Heart left ventricle (tissue), 16 donors: ENCODE measurements around the gene NARF. TPM values are rescaled to one million over a fixed set of nuclear protein-coding genes. Genes with fewer than 3 reads are reported as not detected.

ENCODE experiments used
- ATAC-seq, 4 donors: fragments of 200-7000 bp; cut with Tn5 transposase; one replicate each; pipeline ENCODE4 v1.9.1; 2020 to 2022; ENCODE audit warnings: moderate library complexity in 4 of 4, mild to moderate bottlenecking in 3 of 4, moderate number of reproducible peaks in 1 of 4
- DNase-seq, 5 donors: peaks; one replicate each; pipeline ENCODE4 v3.0.0-alpha.2; 2020
- H3K27ac ChIP-seq, 12 donors: fragments of 200-600 bp; sonication (generic) in 4 of 12; one replicate each; pipeline versions ENCODE4 v1.5.0 to v1.8.0; 2016 to 2022; ENCODE audit warnings: mild to moderate bottlenecking in 2 of 12
- H3K27me3 ChIP-seq, 9 donors: fragments of 200-600 bp; sonication (generic) in 2 of 9; one replicate each; pipeline versions ENCODE4 v1.5.1 to v1.8.0; 2016 to 2022; ENCODE audit warnings: mild to moderate bottlenecking in 3 of 9
- H3K36me3 ChIP-seq, 9 donors: fragments of 200-600 bp; sonication (generic) in 2 of 9; one replicate each; pipeline versions ENCODE4 v1.5.0 to v1.8.0; 2018 to 2022; ENCODE audit warnings: mild to moderate bottlenecking in 2 of 9
- H3K4me1 ChIP-seq, 12 donors: fragments of 200-600 bp; sonication (generic) in 4 of 12; one replicate each; pipeline versions ENCODE4 v1.5.0 to v1.8.0; 2016 to 2022; ENCODE audit warnings: mild to moderate bottlenecking in 3 of 12
- H3K4me3 ChIP-seq, 12 donors: fragments of 200-600 bp; sonication (generic) in 4 of 12; one replicate each; pipeline versions ENCODE4 v1.5.0 to v1.8.0; 2017 to 2022; ENCODE audit warnings: mild to moderate bottlenecking in 9 of 12, moderate library complexity in 4 of 12
- H3K9me3 ChIP-seq, 12 donors: fragments of 200-600 bp; sonication (generic) in 4 of 12; one replicate each; pipeline versions ENCODE4 v1.5.0 to v1.8.0; 2016 to 2022; ENCODE audit warnings: mild to moderate bottlenecking in 1 of 12
- POLR2A ChIP-seq, 2 donors: fragments of 450-650 bp; IDR thresholded peaks; one replicate each; pipeline ENCODE4 v1.6.1; 2017; ENCODE audit warnings: antibody characterized with exemption in 2 of 2, mild to moderate bottlenecking in 2 of 2, moderate library complexity in 2 of 2
- WGBS, 4 donors: extraction: QIAGEN DNeasy Blood & Tissue Kit in 2 of 4; methylation state at CpG; one replicate each; pipeline versions ENCODE4 v1.1.5 to v1.1.7; 2013 to 2018; 5-methylcytosine and 5-hydroxymethylcytosine counted together
- intact Hi-C, 10 donors: fragments of 100-400 bp; cut with DNase I; formaldehyde crosslinking; loops; one replicate each; pipeline versions ENCODE4 v1.11.1 to v1.14.2; 2022
- polyA plus RNA-seq, 2 donors: library from polyadenylated mRNA; stranded (reverse); fragments of 200-250 nt; gene quantifications; one replicate each; pipeline ENCODE4 v1.2.3, GENCODE V29; 2013
- total RNA-seq, 9 donors: library from RNA; depleted of rRNA in 2 of 9; stranded (reverse); fragments of >200 nt in 2 of 9; fragmentation: NEBNext Ultra II Directional in 3 of 9; extraction: Animal tissue kit (Norgen Biotek cat#: 25700) in 3 of 9; gene quantifications; one replicate each; pipeline versions ENCODE4 v1.1.0 to v1.2.4, GENCODE V29; 2016 to 2023
- TF ChIP-seq, protein P1 (sequence below), 12 donors: fragments of 200-600 bp; sonication (generic) in 4 of 12; IDR thresholded peaks; one replicate each; pipeline versions ENCODE4 v1.5.0 to v1.8.0; 2018 to 2022; ENCODE audit warnings: antibody characterized with exemption in 12 of 12, mild to moderate bottlenecking in 5 of 12
- donor health status: ischemic (EF 13 %, LVEDD 7.1; RV severe dilation, severe dysfunction).
- donor health status: healthy with polysubstance abuse.
- donor health status: DM: no; HTN: yes; CAD: no.
- donor health status: DM: no; HTN: no; CAD: no.
- donor health status: ischemic (EF 25% LVEDD 6.9; RV normal size, moderate dysfunction).
- donor health status: ischemic (EF 25% LVEDD 5.7; RV mildly dilated, moderate dysfunction).
- donor health status: healthy.
- donor health status: DM: yes; HTN: yes; CAD: no.
- donor health status: ischemic (EF 35%, LVEDD 5.7; RV mildly dilated, moderate dysfunction).
- donor health status: nonischemic (EF 11% LVEDD 7.7; RV severe dilation, severe dysfunction).
- donor health status: DM: yes; HTN: yes; CAD: no.
- donor health status: PGD.
- donor health status: ischemic (EF 29% LVEDD 5.4; RV normal size, mild dysfunction).
- donor health status: nonischemic (EF 23%, LVEDD 6.1; RV moderate dilation, normal function).

Gene NARF
- total and polyA plus RNA-seq, 11 donors, result 48.6 to 111 (median 63.0) TPM

DNA sequence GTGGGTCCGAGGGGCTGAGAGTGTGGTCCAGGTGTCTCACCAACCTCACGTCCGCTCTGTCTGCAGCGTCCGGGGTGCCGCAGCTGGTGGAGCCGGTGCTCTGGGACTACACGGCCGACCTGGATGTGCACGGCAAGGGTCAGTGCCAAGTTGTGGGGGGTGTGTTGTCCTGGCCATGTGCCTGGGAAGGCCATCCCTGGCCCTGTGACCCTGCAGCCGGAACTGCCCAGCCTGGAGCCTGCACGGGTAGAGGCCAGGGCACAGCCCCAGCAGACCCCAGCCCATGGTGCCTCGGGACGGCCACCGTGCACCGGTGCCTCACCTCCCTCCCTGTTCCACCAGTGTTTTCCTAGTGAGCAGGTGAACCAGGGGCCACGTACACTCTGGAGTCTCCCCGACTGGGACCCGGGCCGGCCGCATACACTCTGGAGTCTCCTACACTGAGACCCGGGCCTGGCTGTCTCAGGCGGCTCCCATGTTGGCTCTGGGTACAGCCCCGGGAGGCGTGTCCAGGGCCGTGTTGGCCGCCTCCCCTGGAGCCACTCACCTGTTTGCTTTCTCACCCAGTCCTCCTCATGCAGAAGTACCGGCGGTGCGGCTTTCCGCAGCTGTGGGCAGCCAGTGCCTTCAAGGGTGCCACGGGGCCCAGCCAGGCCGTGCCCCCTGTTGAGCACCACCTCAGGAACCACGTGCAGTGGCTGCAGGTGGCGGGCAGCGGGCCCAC lies 21.8 kb upstream of the NARF start:
- no peaks in the 10 kb centered on the region for H3K9me3 ChIP-seq
- H3K36me3 ChIP-seq, result peaks cover 0 to 37% (median 13%) of the 10 kb centered on the region in 9 donors
- H3K4me1 ChIP-seq, result peaks cover 0 to 28% (median 0%) of the 10 kb centered on the region in 12 donors
- DNase-seq (no peak), ATAC-seq (no peak)
- TF ChIP-seq POLR2A (IDR thresholded peaks at IDR 0.05), result no peak
- TF ChIP-seq, protein P1, sequence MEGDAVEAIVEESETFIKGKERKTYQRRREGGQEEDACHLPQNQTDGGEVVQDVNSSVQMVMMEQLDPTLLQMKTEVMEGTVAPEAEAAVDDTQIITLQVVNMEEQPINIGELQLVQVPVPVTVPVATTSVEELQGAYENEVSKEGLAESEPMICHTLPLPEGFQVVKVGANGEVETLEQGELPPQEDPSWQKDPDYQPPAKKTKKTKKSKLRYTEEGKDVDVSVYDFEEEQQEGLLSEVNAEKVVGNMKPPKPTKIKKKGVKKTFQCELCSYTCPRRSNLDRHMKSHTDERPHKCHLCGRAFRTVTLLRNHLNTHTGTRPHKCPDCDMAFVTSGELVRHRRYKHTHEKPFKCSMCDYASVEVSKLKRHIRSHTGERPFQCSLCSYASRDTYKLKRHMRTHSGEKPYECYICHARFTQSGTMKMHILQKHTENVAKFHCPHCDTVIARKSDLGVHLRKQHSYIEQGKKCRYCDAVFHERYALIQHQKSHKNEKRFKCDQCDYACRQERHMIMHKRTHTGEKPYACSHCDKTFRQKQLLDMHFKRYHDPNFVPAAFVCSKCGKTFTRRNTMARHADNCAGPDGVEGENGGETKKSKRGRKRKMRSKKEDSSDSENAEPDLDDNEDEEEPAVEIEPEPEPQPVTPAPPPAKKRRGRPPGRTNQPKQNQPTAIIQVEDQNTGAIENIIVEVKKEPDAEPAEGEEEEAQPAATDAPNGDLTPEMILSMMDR (IDR thresholded peaks at IDR 0.05), result no peak
- H3K27me3 ChIP-seq, result no peaks in the 10 kb centered on the region
- no peak overlapping the region for H3K27ac ChIP-seq
- intact Hi-C loops, result no loop called here
- H3K4me3 ChIP-seq, result no peak overlapping the region
- WGBS, 4 donors, result 83 to 94% (median 94%) methylated on average over 18 to 36 of the region's 36 CpGs

DNA sequence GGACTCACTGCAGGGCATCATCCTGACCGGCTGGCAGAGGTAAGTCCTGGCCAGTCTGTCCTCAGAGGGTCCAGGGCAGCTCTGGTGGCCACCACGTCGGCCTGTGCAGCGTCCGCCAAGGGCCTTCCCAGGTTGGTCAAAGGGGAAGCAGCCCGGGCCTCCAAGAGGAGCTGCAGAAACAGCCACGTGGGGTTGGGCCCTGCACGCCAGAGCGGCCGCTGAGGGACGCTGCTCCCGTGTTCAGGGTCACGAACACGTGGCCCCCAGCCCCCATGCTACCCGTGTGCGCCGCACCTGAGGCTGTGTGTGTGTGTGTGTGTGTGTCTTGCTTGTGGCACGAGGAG lies 21.2 kb upstream of the NARF start:
- intact Hi-C loops, result no loop called here
- no peak for TF ChIP-seq POLR2A (IDR thresholded peaks at IDR 0.05)
- TF ChIP-seq, protein P1 (IDR thresholded peaks at IDR 0.05), result no peak
- ATAC-seq (no peak), DNase-seq (no peak)
- H3K4me3 ChIP-seq, result no peak overlapping the region
- no peak overlapping the region for H3K27ac ChIP-seq
- H3K36me3 ChIP-seq, result peaks cover 0 to 42% (median 16%) of the 10 kb centered on the region in 9 donors
- peaks cover 0 to 28% (median 0%) of the 10 kb centered on the region in 12 donors for H3K4me1 ChIP-seq
- H3K9me3 ChIP-seq, result no peaks in the 10 kb centered on the region
- no peaks in the 10 kb centered on the region for H3K27me3 ChIP-seq
- 93 to 100% (median 95%) methylated on average over 6 to 18 of the region's 18 CpGs for WGBS, 4 donors

GRCh38 chr17:82438401-82439193 lies 19.9 kb upstream of the NARF start:
- ATAC-seq, result no peak
- H3K4me1 ChIP-seq, result peaks cover 0 to 28% (median 0%) of the 10 kb centered on the region in 12 donors
- H3K27me3 ChIP-seq, result no peaks in the 10 kb centered on the region
- TF ChIP-seq, protein P1 (IDR thresholded peaks at IDR 0.05), result no peak
- TF ChIP-seq POLR2A (IDR thresholded peaks at IDR 0.05), result no peak
- H3K9me3 ChIP-seq, result no peaks in the 10 kb centered on the region
- no peak overlapping the region for H3K4me3 ChIP-seq
- H3K27ac ChIP-seq, result no peak overlapping the region
- intact Hi-C loops, result no loop called here
- WGBS, 4 donors, result 80 to 89% (median 88%) methylated on average over 20 to 26 of the region's 26 CpGs
- H3K36me3 ChIP-seq, result peaks cover 0 to 53% (median 22%) of the 10 kb centered on the region in 9 donors
- DNase-seq, result no peak

DNA sequence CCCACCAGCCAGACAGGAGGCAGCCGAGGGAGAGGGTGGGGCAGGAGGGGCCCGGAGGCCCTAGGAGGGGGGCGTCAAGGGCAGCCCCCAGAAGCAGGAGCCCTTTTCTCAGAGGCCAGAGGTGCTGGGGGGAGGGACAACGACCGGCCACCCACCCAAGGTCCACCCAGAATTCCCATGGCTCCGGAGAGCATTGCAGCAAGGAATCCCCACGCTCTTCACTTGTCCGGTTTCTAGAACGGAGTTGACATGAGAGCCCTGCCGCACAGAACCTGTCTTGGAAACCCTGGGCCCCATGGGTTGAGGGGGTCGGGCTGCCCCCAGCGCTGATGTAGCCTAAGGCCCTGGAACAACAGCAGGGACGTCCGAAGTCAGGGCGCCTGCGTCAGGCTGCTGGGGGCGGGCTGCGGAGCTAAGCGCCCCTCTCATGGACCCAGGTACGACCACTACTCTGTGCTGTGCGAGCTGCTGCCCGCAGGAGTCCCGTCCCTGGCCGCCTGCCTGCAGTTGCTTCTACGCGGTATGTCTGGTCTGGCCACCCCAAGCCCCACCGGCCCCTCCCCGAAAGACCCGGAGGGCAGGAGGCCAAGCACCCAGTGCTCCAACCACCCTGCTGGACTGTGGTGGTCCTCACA lies 19.2 kb upstream of the NARF start:
- no peak for ATAC-seq
- 87 to 92% (median 91%) methylated on average over 16 to 29 of the region's 29 CpGs for WGBS, 4 donors
- H3K4me3 ChIP-seq, result no peak overlapping the region
- intact Hi-C loops, result no loop called here
- peaks cover 0 to 23% (median 0%) of the 10 kb centered on the region in 12 donors for H3K4me1 ChIP-seq
- H3K27me3 ChIP-seq, result no peaks in the 10 kb centered on the region
- peaks cover 0 to 58% (median 22%) of the 10 kb centered on the region in 9 donors for H3K36me3 ChIP-seq
- no peak overlapping the region for H3K27ac ChIP-seq
- H3K9me3 ChIP-seq, result no peaks in the 10 kb centered on the region
- no peak for DNase-seq
- TF ChIP-seq, protein P1 (IDR thresholded peaks at IDR 0.05), result no peak
- TF ChIP-seq POLR2A (IDR thresholded peaks at IDR 0.05), result no peak
